ENCODE measurements around the gene STXBP3.

STXBP3 gene

DNA sequence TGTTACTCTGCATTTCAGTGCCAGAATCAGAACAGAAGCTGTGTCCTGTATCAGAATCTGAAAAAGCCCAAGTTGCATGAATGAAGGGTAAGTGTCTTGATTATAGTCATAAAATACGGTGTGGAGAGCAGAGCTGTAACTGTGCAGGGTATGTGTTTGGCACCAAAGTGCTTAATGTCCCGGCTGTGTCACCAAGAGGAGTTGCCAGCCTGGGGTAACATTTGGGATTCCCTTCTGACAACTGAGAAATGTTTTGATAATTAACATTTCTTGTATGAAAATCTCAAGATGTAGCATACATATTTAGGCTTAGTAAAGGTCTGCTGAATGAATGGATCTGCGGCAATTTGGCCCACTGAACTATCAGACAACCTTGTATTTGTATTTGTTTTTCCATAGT is 77.2 kb downstream of the STXBP3 start:
- in situ Hi-C loops (cut with MboI; ENCODE audit: low pct_unique_long_range_greater_than_20kb, low sequenced_read_pairs, unreplicated experiment), result no loop called here
- TF ChIP-seq, protein P1, sequence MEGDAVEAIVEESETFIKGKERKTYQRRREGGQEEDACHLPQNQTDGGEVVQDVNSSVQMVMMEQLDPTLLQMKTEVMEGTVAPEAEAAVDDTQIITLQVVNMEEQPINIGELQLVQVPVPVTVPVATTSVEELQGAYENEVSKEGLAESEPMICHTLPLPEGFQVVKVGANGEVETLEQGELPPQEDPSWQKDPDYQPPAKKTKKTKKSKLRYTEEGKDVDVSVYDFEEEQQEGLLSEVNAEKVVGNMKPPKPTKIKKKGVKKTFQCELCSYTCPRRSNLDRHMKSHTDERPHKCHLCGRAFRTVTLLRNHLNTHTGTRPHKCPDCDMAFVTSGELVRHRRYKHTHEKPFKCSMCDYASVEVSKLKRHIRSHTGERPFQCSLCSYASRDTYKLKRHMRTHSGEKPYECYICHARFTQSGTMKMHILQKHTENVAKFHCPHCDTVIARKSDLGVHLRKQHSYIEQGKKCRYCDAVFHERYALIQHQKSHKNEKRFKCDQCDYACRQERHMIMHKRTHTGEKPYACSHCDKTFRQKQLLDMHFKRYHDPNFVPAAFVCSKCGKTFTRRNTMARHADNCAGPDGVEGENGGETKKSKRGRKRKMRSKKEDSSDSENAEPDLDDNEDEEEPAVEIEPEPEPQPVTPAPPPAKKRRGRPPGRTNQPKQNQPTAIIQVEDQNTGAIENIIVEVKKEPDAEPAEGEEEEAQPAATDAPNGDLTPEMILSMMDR (IDR thresholded peaks at IDR 0.05; ENCODE audit: extremely low read depth, insufficient read depth, missing control alignments), result no peak
- DNase-seq (ENCODE audit: low spot score), result no peak

DNA sequence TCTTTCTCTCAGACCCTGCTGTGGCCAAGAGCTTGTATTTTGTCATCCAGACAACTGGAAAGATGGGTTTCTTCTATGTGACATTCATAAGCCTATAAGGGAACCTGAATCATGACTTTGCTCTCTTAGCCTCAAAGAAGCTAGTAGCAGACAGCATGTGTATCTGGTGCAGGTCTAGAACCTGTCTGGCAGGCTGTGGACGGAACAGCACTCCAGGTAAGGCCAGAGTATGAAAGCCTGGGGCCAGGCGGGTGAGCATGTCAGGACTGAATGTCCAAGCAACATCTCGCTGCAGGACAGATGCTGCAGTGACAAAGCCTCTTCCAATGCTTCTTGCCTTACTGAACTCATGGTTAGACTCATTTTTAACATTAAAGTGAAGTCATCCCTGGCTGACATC is 77.6 kb downstream of the STXBP3 start:
- TF ChIP-seq, protein P1 (IDR thresholded peaks at IDR 0.05; ENCODE audit: extremely low read depth, insufficient read depth, missing control alignments), result no peak
- DNase-seq (ENCODE audit: low spot score), result no peak
- in situ Hi-C loops (cut with MboI; ENCODE audit: low pct_unique_long_range_greater_than_20kb, low sequenced_read_pairs, unreplicated experiment), result no loop called here

DNA sequence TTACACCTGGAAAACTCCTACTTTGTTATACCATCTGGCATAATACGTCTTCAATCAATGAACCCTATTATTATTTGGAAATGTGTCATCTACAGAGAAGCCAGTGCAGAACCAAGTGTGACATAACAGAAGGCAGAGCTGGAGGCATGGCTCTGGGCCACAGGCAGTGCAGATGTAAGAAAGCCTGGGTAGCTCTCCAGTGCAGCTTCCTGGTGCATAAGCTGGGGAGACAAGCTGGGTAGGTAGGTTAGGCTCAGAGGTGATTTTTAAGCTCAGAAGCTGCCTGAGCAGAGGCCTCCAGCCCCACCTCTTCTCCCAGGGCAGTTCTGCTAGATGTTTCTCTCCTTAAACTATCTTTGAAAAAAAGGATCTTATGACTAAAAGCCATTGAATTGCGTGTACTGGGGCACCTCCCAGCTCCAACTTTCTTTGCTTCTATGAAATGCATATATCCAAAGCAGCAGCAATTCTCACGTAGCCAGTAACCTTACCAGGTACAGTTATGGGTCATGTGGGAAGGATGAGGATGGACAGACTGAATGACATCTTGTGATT is 79.7 kb downstream of the STXBP3 start:
- in situ Hi-C loops (cut with MboI; ENCODE audit: low pct_unique_long_range_greater_than_20kb, low sequenced_read_pairs, unreplicated experiment), result no loop called here
- no peak for DNase-seq (ENCODE audit: low spot score)
- TF ChIP-seq, protein P1 (IDR thresholded peaks at IDR 0.05; ENCODE audit: extremely low read depth, insufficient read depth, missing control alignments), result no peak

DNA sequence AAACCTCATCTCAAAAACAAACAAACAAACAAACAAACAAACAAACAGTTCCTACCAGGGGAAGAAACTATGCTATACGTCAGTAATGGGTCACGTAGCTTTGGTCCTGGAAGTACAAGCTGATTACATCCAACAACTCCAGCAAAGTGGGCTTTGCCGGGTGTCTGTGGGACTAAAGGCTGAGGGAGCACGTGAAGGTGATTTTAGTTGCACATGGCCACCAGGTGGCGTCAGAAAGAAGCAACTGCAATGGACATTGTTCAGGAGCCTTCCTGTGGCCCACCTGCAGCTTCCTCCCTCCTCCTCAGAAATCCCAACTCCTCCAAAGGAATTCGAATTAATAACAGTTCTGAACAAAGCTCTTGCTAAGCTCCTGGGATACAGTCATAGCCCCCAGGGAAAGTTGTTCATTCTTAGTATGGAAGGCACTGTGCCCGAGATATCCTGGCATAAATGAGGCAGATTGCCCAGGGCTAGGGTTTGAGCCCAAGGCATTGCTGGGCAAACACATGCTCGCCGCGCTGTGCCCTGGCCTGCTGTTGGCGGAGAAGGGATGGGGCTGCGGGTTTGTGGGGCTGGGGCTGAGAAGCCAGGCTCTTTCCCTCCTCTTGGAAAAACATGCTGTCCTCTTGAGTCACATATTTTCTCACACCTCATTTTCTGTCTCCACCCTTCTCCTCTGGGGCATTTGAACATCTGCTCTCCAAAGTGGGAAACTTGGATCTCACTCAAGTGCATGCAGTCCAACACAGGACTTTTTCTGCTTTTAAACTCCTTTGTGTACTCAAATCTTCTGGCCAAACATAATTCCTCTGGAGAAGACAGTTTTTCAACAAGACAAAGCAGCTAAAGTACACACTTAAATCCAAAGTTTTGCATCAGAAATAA is 81.8 kb downstream of the STXBP3 start:
- in situ Hi-C loops (cut with MboI; ENCODE audit: low pct_unique_long_range_greater_than_20kb, low sequenced_read_pairs, unreplicated experiment), result no loop called here
- TF ChIP-seq, protein P1 (IDR thresholded peaks at IDR 0.05; ENCODE audit: extremely low read depth, insufficient read depth, missing control alignments), result peak; percentile 79
- DNase-seq (ENCODE audit: low spot score), result peak; percentile 84

DNA sequence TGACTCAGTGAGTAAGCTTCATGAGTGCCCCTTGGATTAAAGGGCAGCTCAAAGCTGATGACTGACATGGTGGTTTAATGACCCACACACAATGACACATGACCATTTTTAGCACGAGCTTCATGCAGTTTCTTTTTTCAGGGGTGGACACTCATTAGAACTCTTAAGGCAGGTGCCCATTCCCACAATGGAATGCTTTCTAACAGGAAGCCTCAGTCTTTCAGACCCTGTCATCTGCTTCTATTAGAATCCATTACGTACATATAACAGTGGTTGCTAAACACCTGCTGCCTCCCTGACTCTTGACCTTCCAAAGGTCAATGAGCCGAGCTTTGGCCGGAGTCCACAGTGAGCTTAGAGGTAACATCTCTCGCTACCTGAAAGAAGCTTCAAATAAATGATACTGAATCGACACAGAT is 83.0 kb downstream of the STXBP3 start:
- no peak for DNase-seq (ENCODE audit: low spot score)
- in situ Hi-C loops (cut with MboI; ENCODE audit: low pct_unique_long_range_greater_than_20kb, low sequenced_read_pairs, unreplicated experiment), result no loop called here
- TF ChIP-seq, protein P1 (IDR thresholded peaks at IDR 0.05; ENCODE audit: extremely low read depth, insufficient read depth, missing control alignments), result no peak

DNA sequence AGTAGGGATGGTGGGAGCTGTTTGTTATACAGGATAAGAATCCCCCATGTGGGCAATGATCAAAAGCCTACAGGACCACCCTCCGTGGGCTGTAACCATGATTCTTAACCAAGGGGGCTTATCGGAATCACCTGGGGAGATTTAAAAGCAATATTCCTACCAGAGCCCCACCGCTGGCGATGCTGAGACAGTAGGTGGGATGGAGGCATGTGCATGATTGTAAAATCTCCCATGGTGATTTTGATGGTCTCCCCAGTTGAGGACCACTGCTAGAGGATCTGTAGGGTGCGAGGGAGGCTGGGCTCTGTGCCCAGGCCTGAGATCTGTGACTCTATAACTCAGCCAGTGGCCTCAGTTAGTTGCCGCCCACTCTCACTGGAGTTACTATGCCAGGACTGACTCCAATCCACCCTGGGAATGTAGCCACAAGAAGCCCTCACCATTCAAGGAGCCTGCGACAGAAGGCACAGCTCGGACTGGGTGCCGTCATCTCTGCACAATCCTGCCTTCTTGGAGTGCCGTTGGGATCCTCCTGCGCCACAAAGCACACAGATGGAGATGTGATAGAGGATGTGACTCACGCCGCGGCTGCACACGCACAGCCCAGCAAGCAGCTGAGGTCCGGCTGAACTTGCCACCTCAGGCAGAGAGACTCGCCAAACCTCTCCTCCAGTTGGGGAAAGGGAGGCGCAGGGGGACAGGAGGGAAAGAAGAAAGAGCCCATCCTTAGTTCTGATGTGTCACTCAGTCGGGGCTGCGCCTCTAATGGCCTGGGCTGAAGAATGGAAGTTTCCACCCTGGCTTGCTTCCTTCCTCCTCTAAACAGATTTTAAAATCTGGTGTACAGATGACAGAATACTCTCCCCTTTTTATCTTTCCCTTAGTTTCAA is 83.9 kb downstream of the STXBP3 start:
- TF ChIP-seq, protein P1 (IDR thresholded peaks at IDR 0.05; ENCODE audit: extremely low read depth, insufficient read depth, missing control alignments), result no peak
- no peak for DNase-seq (ENCODE audit: low spot score)
- in situ Hi-C loops (cut with MboI; ENCODE audit: low pct_unique_long_range_greater_than_20kb, low sequenced_read_pairs, unreplicated experiment), result no loop called here
